Effector memory CD8-positive, alpha-beta T cell (primary cell): ENCODE results near the gene CEP250.

Experiments used
- ATAC-seq: fragments of 150-1000 bp; cut with Tn5 transposase; replicated peaks from 2 replicates; pipeline ENCODE4 v1.10.0; 2021; ENCODE audit warnings: mild to moderate bottlenecking, moderate library complexity
- DNase-seq, 3 experiments: peaks; one replicate each; pipeline ENCODE4 v3.0.0; 2021
- H3K27ac Mint-ChIP-seq, 2 donors: one replicate each; pipeline ENCODE4 v1.8.0; 2022; ENCODE audit warnings: mild to moderate bottlenecking in 2 of 2, mixed read lengths in 2 of 2, moderate library complexity in 2 of 2
- H3K27me3 Mint-ChIP-seq, 2 donors: one replicate each; pipeline ENCODE4 v1.8.0; 2022; ENCODE audit warnings: mixed read lengths in 2 of 2
- H3K36me3 Mint-ChIP-seq: one replicate; pipeline ENCODE4 v1.8.0; 2022; ENCODE audit warnings: mild to moderate bottlenecking, moderate library complexity, mixed read lengths; ENCODE audit not compliant: insufficient read depth
- H3K4me1 Mint-ChIP-seq, 2 donors: one replicate each; pipeline ENCODE4 v1.8.0; 2022; ENCODE audit warnings: low read depth in 2 of 2, mixed read lengths in 2 of 2
- H3K4me3 Mint-ChIP-seq, 2 donors: one replicate each; pipeline ENCODE4 v1.8.0; 2022; ENCODE audit warnings: mild to moderate bottlenecking in 2 of 2, mixed read lengths in 2 of 2, moderate library complexity in 2 of 2
- H3K9me3 Mint-ChIP-seq, 2 donors: one replicate each; pipeline ENCODE4 v1.8.0; 2022; ENCODE audit warnings: mixed read lengths in 2 of 2

Gene CEP250

DNA sequence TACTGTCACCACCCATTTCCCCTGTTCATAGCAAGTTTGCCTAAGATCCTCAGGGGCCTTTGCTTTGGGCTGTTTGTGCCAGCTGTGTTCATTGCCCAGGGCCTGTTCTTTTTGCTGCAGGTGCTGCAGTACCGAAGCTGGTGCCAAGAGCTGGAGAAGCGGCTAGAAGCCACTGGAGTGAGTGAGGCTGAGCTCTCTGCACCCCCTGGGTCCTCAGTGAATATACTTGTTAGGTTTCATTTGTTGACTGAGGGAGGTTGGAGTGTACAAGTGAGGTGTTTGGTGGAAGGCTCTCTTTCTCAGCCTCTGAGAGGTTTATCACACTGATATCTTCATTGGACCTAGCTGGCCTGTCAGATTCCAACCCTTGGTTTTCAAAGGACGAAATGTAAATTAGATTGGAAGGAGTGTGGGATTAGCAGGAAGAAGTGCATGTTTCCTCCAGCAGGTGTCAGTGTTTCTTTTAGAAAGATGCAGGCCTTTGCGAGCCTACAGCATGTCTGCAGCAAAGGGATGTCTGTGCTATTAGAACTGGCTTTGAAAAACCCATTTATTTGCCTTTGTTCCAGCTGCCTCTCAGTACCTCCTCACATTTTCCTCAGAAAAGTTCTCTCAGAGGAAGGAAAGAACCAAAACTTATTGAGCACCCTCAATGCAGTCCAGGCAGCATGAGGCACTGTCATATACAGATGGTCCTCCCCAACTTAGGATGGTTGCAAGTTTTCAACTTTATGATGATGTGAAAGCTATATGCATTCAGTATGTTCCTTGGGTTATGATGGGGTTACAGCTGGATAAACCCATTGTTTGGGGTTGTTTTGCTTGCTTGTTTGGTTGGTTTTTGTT, 8.3 kb downstream of the CEP250 start:
- Mint-ChIP-seq H3K4me1 (peaks cover 5 to 8% of the 10 kb centered on the region in 2 donors), H3K36me3 (peaks cover 7% of the 10 kb centered on the region), H3K9me3 (no peaks in the 10 kb centered on the region), H3K27me3 (no peaks in the 10 kb centered on the region), H3K27ac (peak overlapping the region in 1 of 2 donors; percentile 65), H3K4me3 (no peak overlapping the region)
- DNase-seq: peak; percentile 54 to 66 (median 58)
- peak; percentile 93 for ATAC-seq

DNA sequence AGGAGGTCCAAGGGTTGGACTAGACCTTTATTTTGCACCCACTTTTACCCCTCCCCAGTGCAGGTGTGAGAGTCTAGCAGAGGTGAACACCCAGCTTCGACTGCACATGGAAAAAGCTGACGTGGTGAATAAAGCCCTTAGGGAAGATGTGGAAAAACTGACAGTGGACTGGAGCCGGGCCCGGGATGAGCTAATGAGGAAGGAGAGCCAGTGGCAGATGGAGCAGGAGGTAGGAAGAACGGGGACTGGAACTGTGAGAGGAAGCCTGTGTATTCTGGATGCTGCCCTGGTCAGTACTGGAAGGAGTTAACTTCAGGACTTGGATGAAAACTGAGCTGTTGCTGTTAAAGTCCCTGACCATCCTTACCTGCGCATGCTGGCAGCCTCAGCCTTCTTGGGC, 10.6 kb downstream of the CEP250 start:
- Mint-ChIP-seq H3K9me3 (no peaks in the 10 kb centered on the region), H3K27ac (no peak overlapping the region), H3K4me1 (peaks cover 5 to 11% of the 10 kb centered on the region in 2 donors), H3K4me3 (no peak overlapping the region), H3K27me3 (no peaks in the 10 kb centered on the region), H3K36me3 (peaks cover 10% of the 10 kb centered on the region)
- DNase-seq: no peak
- no peak for ATAC-seq

DNA sequence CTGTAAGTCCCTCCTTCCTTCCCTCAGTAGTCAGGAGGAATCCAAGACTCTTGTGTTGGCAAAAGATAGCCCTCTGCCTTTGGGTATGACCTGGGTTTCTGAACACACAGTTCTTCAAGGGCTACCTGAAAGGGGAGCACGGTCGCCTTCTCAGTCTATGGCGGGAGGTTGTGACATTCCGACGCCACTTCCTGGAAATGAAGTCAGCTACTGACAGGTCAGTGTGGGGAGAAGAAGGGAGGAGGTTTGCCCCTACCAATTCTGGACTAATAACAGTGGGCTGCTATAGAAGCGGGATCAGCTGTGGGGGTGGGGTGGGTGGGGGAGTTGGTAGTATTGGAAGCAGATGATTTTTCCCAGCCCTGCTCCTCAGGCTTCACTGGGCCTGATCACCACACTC, 11.5 kb downstream of the CEP250 start:
- peaks cover 5 to 11% of the 10 kb centered on the region in 2 donors for H3K4me1 Mint-ChIP-seq
- H3K27me3 Mint-ChIP-seq: no peaks in the 10 kb centered on the region
- ATAC-seq (no peak), DNase-seq (no peak)
- H3K27ac Mint-ChIP-seq: peak overlapping the region in 1 of 2 donors; percentile 65
- no peaks in the 10 kb centered on the region for H3K9me3 Mint-ChIP-seq
- peaks cover 10% of the 10 kb centered on the region for H3K36me3 Mint-ChIP-seq
- no peak overlapping the region for H3K4me3 Mint-ChIP-seq

DNA sequence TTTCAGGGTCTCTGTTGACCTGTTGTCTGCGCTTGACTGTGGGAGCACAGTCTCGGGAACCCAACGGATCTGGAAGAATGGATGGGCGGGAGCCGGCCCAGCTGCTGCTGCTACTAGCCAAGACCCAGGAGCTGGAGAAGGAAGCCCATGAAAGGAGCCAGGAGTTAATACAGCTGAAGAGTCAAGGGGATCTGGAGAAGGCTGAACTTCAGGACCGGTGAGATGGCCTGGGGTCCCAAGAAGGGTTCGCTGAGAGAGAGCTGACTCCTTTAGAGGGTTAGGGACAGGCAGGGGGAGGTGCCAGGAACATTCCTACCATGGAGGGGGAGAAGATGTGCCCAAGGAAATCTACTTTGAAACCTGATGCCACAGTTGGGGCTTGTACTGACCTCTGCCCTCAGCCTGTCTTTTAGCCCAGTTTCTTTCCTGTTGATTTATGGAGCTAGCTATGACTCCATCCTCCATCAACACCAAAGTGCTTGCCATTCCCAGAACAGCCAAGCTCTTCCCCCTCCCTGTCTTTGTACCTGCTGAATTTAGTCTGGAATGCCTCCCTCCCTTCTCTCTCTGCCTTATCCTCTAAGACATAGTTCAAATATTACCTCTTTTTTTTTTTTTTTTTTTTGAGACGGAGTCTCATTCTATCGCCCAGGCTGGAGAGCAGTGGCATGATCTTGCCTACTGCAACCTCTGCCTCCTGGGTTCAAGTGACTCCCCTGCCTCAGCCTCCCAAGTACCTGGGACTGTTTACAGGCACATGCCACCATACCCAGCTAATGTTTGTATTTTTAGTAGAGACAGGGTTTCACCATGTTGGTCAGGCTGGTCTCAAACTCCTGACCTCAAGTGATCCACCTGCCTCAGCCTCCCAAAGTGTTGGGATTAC, 12.2 kb downstream of the CEP250 start:
- Mint-ChIP-seq H3K9me3 (no peaks in the 10 kb centered on the region), H3K27ac (peak overlapping the region; percentile 65 to 67), H3K36me3 (peaks cover 6% of the 10 kb centered on the region), H3K4me3 (no peak overlapping the region), H3K4me1 (peaks cover 5 to 8% of the 10 kb centered on the region in 2 donors), H3K27me3 (no peaks in the 10 kb centered on the region)
- ATAC-seq: no peak
- DNase-seq: no peak

DNA sequence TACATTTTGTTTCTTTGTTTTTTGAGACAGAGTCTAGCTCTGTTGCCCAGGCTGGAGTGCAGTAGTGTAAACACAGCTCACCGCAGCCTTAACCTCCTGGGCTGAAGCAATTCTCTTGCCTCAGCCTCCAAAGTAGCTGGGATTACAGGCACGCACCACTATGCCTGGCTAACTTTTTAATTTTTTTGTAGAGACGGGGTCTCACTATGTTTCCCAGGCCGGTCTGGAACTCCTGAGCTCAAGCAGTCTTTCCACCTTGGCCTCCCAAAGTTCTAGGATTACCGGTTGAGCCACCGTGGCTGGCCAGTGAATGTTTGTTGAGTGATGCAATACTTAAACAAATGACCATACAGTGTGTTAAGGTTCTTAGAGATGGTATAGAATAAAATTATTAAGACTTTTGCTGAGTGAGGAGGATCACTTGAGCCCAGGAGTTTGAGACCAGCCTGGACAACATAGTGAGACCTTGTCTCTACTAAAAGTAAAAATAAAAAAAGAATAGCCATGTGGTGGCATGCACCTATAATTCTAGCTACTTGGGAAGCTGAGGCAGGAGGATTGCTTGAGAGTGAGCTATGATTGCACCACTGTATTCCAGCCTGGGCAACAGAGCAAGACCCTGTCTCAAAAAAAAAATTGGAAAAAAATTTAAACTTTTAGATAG, 13.4 kb downstream of the CEP250 start:
- peak overlapping the region; percentile 65 to 67 for H3K27ac Mint-ChIP-seq
- H3K27me3 Mint-ChIP-seq: no peaks in the 10 kb centered on the region
- H3K36me3 Mint-ChIP-seq: peaks cover 10% of the 10 kb centered on the region
- ATAC-seq (no peak), DNase-seq (no peak)
- H3K4me3 Mint-ChIP-seq: no peak overlapping the region
- H3K4me1 Mint-ChIP-seq: peaks cover 0 to 2% of the 10 kb centered on the region in 2 donors
- H3K9me3 Mint-ChIP-seq: no peaks in the 10 kb centered on the region

DNA sequence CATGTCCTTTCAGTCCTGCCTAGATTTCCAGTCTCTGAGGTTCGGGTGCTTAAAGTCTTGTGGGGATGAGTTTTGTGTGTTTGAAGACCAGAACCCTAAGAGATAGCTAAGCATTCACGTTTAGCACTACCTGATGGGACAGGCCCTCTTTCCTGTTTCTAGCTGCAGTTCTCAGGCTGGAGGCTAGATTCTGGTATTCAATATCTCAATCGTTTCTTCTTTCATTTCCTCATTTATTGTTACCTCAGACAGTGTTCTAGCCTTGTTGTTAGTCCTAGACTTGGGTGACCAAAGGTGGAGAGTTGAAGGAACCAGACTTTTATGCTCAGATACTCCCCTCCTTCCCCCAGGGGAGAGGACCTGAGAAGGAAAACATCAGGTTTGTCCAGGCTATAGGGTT, 16.8 kb downstream of the CEP250 start:
- no peaks in the 10 kb centered on the region for H3K27me3 Mint-ChIP-seq
- H3K9me3 Mint-ChIP-seq: no peaks in the 10 kb centered on the region
- ATAC-seq (no peak), DNase-seq (no peak)
- peak overlapping the region; percentile 3 to 84 for H3K27ac Mint-ChIP-seq
- H3K4me1 Mint-ChIP-seq: peaks cover 0 to 2% of the 10 kb centered on the region in 2 donors
- H3K36me3 Mint-ChIP-seq: peaks cover 9% of the 10 kb centered on the region
- H3K4me3 Mint-ChIP-seq: no peak overlapping the region

DNA sequence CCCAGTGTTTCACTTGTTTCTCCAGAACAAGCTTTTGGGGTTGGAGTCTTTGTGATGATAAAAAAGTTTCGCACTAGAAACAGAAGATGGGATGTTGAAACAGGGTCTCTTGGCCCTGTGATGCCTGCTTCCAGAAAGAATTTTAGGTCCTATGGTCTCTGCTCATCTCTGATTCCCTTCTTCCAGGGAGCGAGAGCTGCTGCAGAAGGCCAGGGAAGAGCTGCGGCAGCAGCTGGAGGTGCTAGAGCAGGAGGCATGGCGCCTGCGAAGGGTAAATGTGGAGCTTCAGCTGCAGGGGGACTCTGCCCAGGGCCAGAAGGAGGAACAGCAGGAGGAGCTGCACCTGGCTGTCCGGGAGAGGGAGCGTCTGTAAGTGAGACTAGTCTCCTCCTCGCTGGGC, 18.3 kb downstream of the CEP250 start:
- no peak for ATAC-seq
- no peaks in the 10 kb centered on the region for H3K27me3 Mint-ChIP-seq
- no peak overlapping the region for H3K4me3 Mint-ChIP-seq
- no peaks in the 10 kb centered on the region for H3K9me3 Mint-ChIP-seq
- H3K4me1 Mint-ChIP-seq: peaks cover 0 to 5% of the 10 kb centered on the region in 2 donors
- no peak overlapping the region for H3K27ac Mint-ChIP-seq
- H3K36me3 Mint-ChIP-seq: peaks cover 17% of the 10 kb centered on the region
- DNase-seq: no peak

DNA sequence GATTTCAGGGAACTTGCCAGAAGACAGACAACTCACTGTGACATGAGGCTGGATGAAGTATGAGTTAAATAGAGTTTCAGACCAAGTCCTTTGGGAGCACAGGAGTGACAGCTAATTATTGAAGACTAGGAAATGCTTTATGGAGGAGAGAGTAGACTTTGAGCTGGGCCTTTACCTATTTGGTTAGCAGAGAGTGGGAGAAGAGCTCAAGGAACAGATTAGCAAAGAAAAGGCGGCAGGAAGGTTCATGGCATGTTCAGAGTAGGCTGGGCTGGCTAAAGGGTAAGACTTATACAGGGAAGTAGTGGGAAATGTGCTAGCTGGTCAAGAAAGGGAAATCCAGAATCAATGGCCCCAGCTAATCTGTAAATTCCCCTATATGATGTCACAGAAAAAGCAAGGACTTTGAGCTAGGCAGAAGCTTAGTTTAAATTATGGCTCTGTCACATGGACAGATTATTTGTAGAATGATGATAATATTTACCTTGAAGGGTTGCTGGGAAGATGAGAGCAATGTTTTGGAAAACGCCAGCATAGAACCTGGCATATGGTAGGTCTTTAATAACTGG, 19.0 kb downstream of the CEP250 start:
- Mint-ChIP-seq H3K4me1 (peaks cover 0 to 8% of the 10 kb centered on the region in 2 donors), H3K4me3 (no peak overlapping the region), H3K9me3 (no peaks in the 10 kb centered on the region), H3K27ac (no peak overlapping the region), H3K27me3 (no peaks in the 10 kb centered on the region), H3K36me3 (peaks cover 15% of the 10 kb centered on the region)
- no peak for ATAC-seq
- no peak for DNase-seq

DNA sequence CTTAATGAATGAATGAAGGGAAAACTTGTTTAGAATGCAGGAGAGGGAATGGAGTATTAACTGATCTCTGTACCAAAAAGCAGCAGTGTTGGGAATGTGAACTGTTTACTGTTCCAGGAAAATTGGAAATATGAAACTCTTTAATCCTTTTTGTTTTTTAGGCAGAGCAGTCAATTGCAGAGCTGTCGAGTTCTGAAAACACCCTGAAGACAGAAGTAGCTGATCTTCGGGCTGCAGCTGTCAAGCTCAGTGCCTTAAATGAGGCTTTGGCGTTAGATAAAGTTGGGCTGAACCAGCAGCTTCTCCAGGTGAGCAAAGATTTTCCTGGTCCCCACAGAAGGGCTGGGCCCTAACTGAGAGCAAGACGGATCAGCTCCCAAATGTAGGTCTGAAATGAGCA, 20.9 kb downstream of the CEP250 start:
- ATAC-seq (no peak), DNase-seq (no peak)
- H3K4me1 Mint-ChIP-seq: peaks cover 8 to 9% of the 10 kb centered on the region in 2 donors
- H3K4me3 Mint-ChIP-seq: no peak overlapping the region
- no peaks in the 10 kb centered on the region for H3K9me3 Mint-ChIP-seq
- H3K27me3 Mint-ChIP-seq: no peaks in the 10 kb centered on the region
- no peak overlapping the region for H3K27ac Mint-ChIP-seq
- peaks cover 32% of the 10 kb centered on the region for H3K36me3 Mint-ChIP-seq

DNA sequence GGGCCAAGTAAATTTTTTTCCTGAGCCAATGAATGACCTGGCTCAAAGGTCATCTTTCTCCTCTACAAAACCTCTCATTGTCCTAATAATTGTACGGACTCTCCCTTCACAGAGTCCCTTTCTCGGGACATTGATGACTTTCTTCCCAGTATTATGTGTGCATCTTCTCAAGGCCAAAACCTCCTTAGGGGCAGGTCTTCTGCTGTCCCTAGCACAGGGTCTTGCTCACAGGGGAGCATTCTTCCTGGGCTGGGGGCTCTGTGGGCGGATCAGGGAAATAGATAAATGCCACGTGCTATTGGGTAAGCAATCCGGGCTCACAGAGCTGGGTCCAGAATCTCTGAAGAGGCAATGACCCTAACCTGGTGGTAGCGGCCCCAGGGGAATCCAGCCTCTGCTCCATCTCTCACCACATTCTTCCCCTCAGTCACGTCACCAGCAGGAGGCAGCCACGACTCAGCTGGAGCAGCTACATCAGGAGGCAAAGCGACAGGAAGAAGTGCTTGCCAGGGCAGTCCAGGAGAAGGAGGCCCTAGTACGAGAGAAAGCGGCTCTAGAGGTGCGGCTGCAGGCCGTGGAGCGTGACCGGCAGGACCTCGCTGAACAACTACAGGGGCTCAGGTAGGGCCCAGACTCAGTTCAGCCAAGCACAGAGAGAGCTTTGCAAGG, 23.5 kb downstream of the CEP250 start:
- Mint-ChIP-seq H3K4me1 (peaks cover 11 to 12% of the 10 kb centered on the region in 2 donors), H3K27me3 (no peaks in the 10 kb centered on the region), H3K9me3 (no peaks in the 10 kb centered on the region), H3K27ac (peak overlapping the region; percentile 12 to 27), H3K4me3 (no peak overlapping the region), H3K36me3 (peaks cover 35% of the 10 kb centered on the region)
- ATAC-seq (no peak), DNase-seq (no peak)

DNA sequence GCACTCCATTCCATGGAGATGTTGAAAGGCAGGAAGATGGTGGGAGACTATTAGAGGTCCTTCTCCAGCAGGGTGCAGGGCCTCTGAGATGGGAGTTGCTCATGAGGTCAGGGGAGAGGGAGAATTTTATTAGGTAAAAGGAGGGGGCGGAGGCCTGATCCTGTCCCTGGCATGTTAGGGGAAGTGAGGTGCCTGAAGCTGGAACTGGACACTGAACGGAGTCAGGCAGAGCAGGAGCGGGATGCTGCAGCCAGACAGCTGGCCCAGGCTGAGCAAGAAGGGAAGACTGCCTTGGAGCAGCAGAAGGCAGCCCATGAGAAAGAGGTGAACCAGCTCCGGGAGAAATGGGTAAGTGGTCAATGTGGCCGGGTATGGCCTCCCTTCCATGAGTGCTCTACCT, 24.4 kb downstream of the CEP250 start:
- ATAC-seq: no peak
- Mint-ChIP-seq H3K36me3 (peaks cover 39% of the 10 kb centered on the region), H3K27ac (peak overlapping the region; percentile 6 to 76), H3K27me3 (no peaks in the 10 kb centered on the region), H3K4me1 (peaks cover 14 to 19% of the 10 kb centered on the region in 2 donors), H3K9me3 (no peaks in the 10 kb centered on the region), H3K4me3 (no peak overlapping the region)
- DNase-seq: no peak

DNA sequence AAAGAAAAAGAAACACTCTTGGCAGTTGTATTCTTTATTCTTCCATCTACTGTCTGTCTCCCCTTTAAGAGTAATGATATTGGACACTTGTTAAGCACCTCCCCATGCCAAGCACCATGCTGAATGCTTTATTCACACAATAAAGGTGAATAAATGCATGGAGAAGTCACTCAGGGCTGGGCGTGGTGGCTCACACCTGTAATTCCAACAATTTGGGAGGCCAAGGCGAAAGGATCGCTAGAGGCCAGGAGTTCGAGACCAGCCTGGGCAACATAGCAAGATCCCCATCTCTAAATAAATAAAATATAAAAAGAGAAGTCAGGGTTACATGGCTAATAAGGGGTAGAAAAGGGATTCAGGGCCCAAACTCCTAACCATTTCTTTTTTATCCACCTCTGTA, 32.1 kb downstream of the CEP250 start:
- Mint-ChIP-seq H3K27me3 (no peaks in the 10 kb centered on the region), H3K27ac (peak overlapping the region in 1 of 2 donors; percentile 99), H3K9me3 (no peaks in the 10 kb centered on the region), H3K4me3 (peak overlapping the region in 1 of 2 donors; percentile 100), H3K36me3 (peaks cover 25% of the 10 kb centered on the region), H3K4me1 (peaks cover 40 to 48% of the 10 kb centered on the region in 2 donors)
- DNase-seq: no peak
- no peak for ATAC-seq
